GM12878 (cell line): ENCODE measurements around the gene TCP11L2.

Source experiments
- ATF2 ChIP-seq: IDR thresholded peaks from 2 replicates; pipeline ENCODE4 v1.6.1; 2012; ENCODE audit warnings: low read length, inconsistent platforms
- BCL3 ChIP-seq: IDR thresholded peaks from 2 replicates; pipeline ENCODE4 v1.6.1; 2011; ENCODE audit warnings: borderline replicate concordance, low read depth, mild to moderate bottlenecking, moderate library complexity, low read length; ENCODE audit not compliant: insufficient read depth, poor library complexity, severe bottlenecking
- BMI1 ChIP-seq: fragments of 450-650 bp; IDR thresholded peaks from 2 replicates; pipeline ENCODE4 v1.6.1; 2016; ENCODE audit warnings: mild to moderate bottlenecking, moderate library complexity, borderline replicate concordance
- CTCF ChIP-seq, 3 experiments: IDR thresholded peaks in 2 of 3; conservative IDR thresholded peaks in 1 of 3; 2 replicates each; pipeline ENCODE4 v1.5.1; 2011; ENCODE audit warnings: low read depth in 3 of 3, low read length in 3 of 3, mild to moderate bottlenecking in 3 of 3, control low read depth in 2 of 3, moderate library complexity in 2 of 3, inconsistent platforms in 1 of 3, mixed read lengths in 1 of 3; ENCODE audit not compliant: control insufficient read depth in 2 of 3, insufficient read depth in 1 of 3; ENCODE audit errors: extremely low read depth in 1 of 3
- GABPA ChIP-seq: IDR thresholded peaks from 2 replicates; pipeline ENCODE4 v1.6.1; 2014; ENCODE audit warnings: antibody characterized with exemption, low read depth, mild to moderate bottlenecking, inconsistent platforms
- KDM1A ChIP-seq: fragments of 200-600 bp; sonication (generic); IDR thresholded peaks from 2 replicates; pipeline ENCODE4 v1.6.1; 2016; ENCODE audit warnings: borderline replicate concordance
- NR2C1 ChIP-seq: fragments of 450-650 bp; IDR thresholded peaks from 2 replicates; pipeline ENCODE4 v1.6.1; 2017; ENCODE audit warnings: antibody characterized with exemption, mild to moderate bottlenecking, moderate library complexity
- NR2C2 ChIP-seq: IDR thresholded peaks from 2 replicates; pipeline ENCODE4 v1.6.1; 2011; ENCODE audit warnings: borderline replicate concordance, low read depth; ENCODE audit not compliant: control insufficient read depth, insufficient read length
- POLR2AphosphoS5 ChIP-seq: IDR thresholded peaks from 2 replicates; pipeline ENCODE4 v1.6.1; 2011; ENCODE audit warnings: mild to moderate bottlenecking, low read length, inconsistent platforms
- RAD21 ChIP-seq: IDR thresholded peaks from 2 replicates; pipeline ENCODE4 v1.6.1; 2011; ENCODE audit warnings: mild to moderate bottlenecking, low read depth, low read length, moderate library complexity; ENCODE audit not compliant: insufficient read depth
- RCOR1 ChIP-seq: conservative IDR thresholded peaks from 2 replicates; pipeline ENCODE4 v1.6.1; 2012; ENCODE audit warnings: low read depth, low read length, improper control_type of control experiment
- RFX5 ChIP-seq: IDR thresholded peaks from 2 replicates; pipeline ENCODE4 v1.6.1; 2011; ENCODE audit warnings: low read depth, low read length, improper control_type of control experiment
- ZBTB11 ChIP-seq: fragments of 450-650 bp; formaldehyde crosslinking; IDR thresholded peaks from 2 replicates; pipeline ENCODE4 v1.5.0; 2022; ENCODE audit warnings: mild to moderate bottlenecking, missing genetic modification characterization
- ZSCAN29 ChIP-seq: fragments of 450-650 bp; IDR thresholded peaks from 2 replicates; pipeline ENCODE4 v1.6.1; 2017; ENCODE audit warnings: mild to moderate bottlenecking, moderate library complexity

- TF ChIP-seq GABPA (no peak), NR2C2 (no peak), CTCF (IDR thresholded peaks at IDR 0.05 in 2 of 3, conservative IDR thresholded peaks at IDR 0.05 in 1 of 3; ENCODE audit: control insufficient read depth in 2 of 3, extremely low read depth in 1 of 3, insufficient read depth in 1 of 3, low read depth in 3 of 3, low read length in 3 of 3) (no peak), ATF2 (no peak), RFX5 (no peak), BMI1 (no peak), POLR2AphosphoS5 (no peak), BCL3 (no peak), ZBTB11 (CRISPR knock-in tag) (no peak), ZSCAN29 (no peak), KDM1A (no peak), RCOR1 (no peak), RAD21 (no peak), NR2C1 (no peak)
Measured at GRCh38 chr12:106317406-106318082, 15.0 kb downstream of the TCP11L2 start.
